PFSK-1 (cell line): Measurements from ENCODE around the gene PRLR.

Experiments
- POLR2AphosphoS5 ChIP-seq: IDR thresholded peaks from 2 replicates; pipeline ENCODE4 v1.6.1; 2012; ENCODE audit warnings: low read depth, mild to moderate bottlenecking, control low read depth, low read length, moderate library complexity
- REST ChIP-seq, 2 experiments: IDR thresholded peaks; 2 replicates each; pipeline versions ENCODE4 v1.6.1 to v1.8.0; 2011 to 2012; ENCODE audit warnings: low read depth in 2 of 2, low read length in 2 of 2, control low read depth in 1 of 2, inconsistent platforms in 1 of 2, mild to moderate bottlenecking in 1 of 2, moderate library complexity in 1 of 2; ENCODE audit not compliant: insufficient read depth in 1 of 2
- SIN3A ChIP-seq: IDR thresholded peaks from 2 replicates; pipeline ENCODE4 v1.6.1; 2012; ENCODE audit warnings: mild to moderate bottlenecking, low read length, moderate library complexity, borderline replicate concordance; ENCODE audit not compliant: insufficient read depth
- TAF1 ChIP-seq: IDR thresholded peaks from 2 replicates; pipeline ENCODE4 v1.6.1; 2012; ENCODE audit warnings: low read length, control low read depth, borderline replicate concordance; ENCODE audit not compliant: insufficient read depth

GRCh38 chr5:35031276-35031675 lies 199.0 kb downstream of the PRLR start:
- TF ChIP-seq SIN3A (no peak), REST (IDR thresholded peaks at IDR 0.05; ENCODE audit: insufficient read depth in 1 of 2, low read depth in 2 of 2, low read length in 2 of 2) (no peak), POLR2AphosphoS5 (no peak), TAF1 (no peak)
